GM18517 (cell line): Measurements from ENCODE around the gene MYCBP2.

ENCODE experiments used
- ATAC-seq: cut with Tn5 transposase; IDR thresholded peaks from one replicate; pipeline ENCODE4 v1.9.1; 2021; ENCODE audit warnings: mild to moderate bottlenecking, moderate library complexity; ENCODE audit not compliant: unreplicated experiment

Gene MYCBP2

GRCh38 chr13:77105051-77105450 is 221.8 kb downstream of the MYCBP2 start:
- ATAC-seq = no peak

GRCh38 chr13:77099415-77099814 is 227.5 kb downstream of the MYCBP2 start:
- no peak for ATAC-seq

DNA sequence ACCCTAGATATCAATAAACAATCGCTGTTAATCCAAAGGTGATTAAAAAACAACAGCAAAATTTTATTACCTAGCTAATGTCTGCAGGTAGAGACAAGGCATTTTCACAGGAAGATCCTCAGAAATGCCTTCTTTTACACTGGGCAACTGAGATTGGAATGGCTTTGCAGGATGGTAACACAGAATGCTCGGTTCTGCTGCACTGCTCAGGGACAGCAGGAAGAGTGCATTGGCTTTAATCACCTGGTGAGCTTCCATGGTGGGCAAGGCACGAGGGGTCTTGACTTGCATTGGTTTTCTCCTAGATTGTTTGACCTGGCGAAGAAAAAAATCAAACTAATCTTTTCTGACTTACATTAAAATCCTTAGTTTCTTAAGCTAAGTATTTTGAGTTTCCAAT is 231.6 kb downstream of the MYCBP2 start:
- ATAC-seq = no peak

GRCh38 chr13:77094773-77095172 is 232.1 kb downstream of the MYCBP2 start:
- ATAC-seq = no peak

DNA sequence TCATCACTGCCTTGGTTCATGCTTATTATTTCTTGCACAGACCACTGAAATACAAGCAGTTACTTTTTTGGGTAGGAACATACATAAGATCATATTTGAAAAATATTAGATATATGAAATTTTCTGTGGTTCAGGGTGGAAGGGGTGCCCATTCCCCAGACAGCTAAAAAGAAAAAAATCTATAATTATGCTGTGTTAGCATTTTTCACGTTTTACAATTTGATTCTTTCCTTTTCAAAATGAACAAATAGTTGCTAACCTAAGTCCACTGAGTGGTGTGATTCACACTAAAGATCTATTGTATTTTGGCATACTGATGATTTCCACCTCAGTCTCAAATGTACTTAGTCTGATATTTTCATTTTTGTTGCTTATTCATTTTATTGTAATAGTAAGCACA is 233.2 kb downstream of the MYCBP2 start:
- ATAC-seq = no peak

DNA sequence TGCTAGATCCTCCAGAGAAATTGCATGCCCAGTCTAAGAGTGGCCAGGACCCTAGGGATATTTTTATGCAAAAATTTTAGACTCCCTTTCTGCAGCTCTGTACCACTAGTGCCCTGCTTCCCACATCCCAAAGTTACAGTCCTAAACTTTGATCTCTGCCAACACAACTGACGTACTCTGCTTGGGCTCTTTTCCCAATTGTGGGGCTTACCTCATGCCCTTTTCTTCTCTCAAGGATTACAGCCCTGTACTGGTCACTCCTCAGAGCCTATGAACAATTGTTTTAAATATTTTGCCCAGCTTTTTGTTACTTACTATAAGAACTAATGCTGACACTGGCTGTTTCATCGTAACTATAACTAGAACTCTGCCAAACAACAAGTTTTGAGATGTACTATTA is 242.1 kb downstream of the MYCBP2 start:
- ATAC-seq = no peak

- no peak for ATAC-seq
Observed at GRCh38 chr13:77079902-77080413, 246.9 kb downstream of the MYCBP2 start.

DNA sequence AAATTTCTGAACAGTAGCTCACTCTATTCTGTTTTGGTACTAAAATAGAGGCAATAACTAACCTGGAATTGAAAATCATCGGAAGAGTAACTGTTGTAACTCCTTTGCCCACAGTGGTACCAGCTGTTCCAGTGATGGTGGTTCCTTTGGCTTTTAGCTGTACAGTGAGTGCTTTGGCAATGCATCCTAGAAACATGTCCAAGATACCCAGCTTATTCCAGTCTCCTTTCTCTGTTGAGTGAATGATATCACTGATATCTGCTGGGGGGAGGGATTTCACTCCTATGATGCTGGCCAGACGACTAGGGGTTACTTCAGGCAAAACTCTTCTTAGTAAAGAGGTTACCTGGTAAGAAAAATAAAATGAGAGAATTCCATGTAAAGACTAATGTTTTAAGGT is 259.4 kb downstream of the MYCBP2 start:
- no peak for ATAC-seq

- no peak for ATAC-seq
Observed at GRCh38 chr13:77065461-77066147, 261.3 kb downstream of the MYCBP2 start.

GRCh38 chr13:77062097-77062496 is 264.8 kb downstream of the MYCBP2 start:
- ATAC-seq = no peak

DNA sequence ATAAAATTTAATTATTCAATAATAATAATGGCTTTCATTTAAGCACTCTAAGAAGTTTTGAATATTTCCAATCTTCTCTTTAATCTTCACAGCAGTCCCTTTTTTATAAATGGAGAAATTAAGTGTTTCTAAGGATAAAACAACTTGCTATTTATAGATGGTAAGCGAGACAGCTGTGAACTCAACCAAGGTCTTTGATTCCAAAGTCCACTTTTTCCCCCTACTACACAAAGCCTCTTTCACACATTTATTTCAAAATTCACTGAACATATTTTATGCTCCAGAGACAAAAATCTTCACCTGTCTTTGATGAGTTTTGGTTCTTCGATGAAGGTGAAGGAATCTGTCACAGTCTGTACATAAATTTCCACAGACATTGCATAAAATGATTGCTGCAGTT is 265.5 kb downstream of the MYCBP2 start:
- no peak for ATAC-seq

GRCh38 chr13:77056886-77057285 is 270.0 kb downstream of the MYCBP2 start:
- no peak for ATAC-seq

- ATAC-seq = no peak
Observed at GRCh38 chr13:77056382-77056781, 270.5 kb downstream of the MYCBP2 start.

DNA sequence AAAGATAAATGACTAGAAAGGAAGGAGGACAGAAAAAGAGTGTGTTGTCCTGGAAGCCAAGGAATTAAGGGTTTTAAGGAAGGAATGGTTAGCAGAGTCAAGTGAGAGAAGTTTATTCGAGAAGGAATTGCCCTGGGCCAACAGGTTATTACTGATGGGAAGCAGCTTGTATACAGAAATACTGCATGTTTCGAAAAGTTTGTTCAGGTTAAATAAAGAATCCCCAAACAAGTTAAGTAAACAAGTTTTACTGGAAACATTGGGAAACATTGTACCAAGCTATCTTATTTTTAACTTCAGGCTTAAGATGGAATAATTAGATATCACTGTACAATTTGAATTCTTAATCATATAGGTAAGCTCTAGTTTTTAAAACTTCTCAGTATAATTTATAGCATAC is 271.7 kb downstream of the MYCBP2 start:
- ATAC-seq = no peak

- no peak for ATAC-seq
Observed at GRCh38 chr13:77053192-77053591, 273.7 kb downstream of the MYCBP2 start.

DNA sequence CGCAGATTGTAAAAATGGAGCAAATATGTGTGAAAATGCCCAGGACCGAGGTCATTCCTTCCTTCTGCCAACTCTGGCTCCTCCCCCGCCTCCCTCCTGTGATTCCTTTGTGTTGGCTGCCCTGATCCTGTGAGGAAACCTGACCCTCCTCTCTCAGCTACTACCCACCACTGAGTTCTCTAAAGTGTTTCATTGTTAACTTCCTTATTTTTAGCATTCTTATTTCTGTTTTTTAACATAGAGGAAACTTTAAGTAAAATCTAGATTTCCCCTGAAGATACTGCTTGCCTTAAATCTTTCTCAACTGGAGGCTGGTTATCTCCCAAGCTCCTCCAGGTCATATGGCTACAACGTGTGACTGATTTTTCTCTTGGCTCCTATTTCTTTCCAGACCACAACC is 278.2 kb downstream of the MYCBP2 start:
- ATAC-seq = no peak

DNA sequence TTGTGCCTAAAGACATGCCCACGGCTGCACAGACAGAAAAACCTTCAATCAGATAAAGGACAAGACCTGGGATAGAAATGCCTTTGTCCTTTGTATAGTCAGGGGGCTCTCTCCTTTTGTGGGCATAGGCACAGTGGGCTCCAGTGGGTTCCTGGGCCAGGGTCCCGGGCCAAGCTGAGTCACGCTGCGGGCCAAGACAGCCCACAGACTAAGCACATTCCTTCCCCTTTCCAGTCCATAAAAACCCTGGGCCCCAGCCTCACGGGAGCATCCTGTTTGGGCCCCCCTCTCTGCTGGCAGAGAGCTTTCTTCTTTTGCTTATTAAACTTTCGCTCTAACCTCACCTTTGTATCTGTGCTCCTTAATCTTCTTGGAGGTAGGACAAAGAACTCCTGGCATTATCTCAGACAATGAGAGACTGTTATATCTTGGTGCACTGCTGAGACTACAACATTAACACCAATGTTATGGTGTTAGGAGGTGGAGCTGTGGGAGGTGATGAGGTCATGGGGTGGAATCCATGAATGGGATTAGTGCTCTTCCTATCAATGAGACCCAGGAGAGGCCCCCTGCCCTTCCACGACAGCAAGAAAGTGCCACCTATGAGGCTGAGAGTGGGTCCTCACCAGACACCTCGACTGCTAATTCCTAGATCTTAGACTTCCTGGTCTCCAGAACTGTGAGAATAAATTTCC is 279.1 kb downstream of the MYCBP2 start:
- ATAC-seq = no peak

DNA sequence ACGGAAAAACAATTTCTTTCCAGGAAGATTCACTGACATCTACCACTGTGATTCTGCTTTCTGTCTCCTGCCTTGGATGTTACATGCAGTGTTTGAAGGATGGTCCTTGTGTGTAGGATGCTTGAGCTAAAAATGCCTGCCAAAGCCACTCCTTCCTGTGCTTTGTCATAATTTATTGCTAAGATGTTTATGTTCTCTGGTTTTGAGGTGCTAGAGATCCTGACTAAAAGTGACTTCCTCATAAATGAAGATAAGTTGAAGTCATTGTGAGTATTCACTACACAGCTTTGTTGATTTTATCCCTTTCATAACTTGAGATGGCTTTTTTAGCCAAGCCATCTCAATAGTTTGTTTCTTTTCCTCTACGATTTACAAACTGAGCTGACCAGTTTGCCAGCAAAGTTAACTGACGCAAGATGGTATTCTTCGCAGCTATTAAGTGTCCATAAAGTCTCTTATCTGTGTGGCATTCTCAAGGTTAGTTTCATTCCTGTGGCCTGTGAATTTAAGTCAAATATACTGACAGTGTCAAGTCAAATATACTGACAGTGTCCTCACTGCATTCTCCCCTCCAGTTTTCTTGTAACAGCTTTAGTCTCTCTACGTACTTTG is 284.2 kb downstream of the MYCBP2 start:
- no peak for ATAC-seq

DNA sequence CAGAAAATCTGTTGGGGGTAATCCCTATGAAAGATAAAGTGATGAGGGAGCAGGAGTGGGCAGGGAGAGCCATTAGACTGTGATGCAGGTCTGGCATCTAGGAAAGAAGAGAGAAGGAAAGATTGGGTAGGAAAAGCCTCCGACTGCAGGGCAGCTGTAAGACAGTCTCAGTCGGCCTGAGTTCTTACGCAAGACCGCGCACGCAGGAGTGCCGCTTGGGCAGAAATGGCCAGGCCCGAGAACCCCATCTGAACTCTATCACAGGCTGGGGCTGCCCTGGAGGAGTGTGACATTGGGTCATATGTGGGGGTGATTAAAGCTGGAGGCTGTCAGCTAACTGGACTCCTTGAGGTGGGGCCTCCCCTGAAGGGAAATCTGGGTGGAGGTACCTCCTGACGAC is 286.1 kb downstream of the MYCBP2 start:
- ATAC-seq = no peak

GRCh38 chr13:77040076-77040475 is 286.8 kb downstream of the MYCBP2 start:
- ATAC-seq = no peak

- ATAC-seq = no peak
Observed at GRCh38 chr13:77038907-77039480, 287.9 kb downstream of the MYCBP2 start.

DNA sequence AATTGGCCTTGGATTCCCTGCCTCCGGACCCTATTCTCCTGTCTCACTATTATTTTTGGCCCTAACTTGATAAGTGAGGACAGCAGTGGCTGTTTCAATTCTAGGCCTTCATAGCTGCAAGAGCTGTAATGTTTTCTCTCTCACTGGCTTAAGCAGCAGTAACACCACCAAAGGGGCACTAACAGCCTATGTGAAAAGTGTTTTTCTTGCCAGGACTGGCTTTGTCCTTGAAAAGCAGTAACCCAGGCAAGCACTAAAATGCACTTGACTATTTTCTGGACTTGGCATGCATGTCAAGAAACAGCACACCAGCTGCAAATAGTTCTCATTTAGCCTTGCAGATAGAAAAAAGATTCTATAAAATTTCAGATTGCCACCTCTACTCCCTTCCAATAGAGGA is 290.6 kb downstream of the MYCBP2 start:
- ATAC-seq = no peak
